GM12878 (cell line): ENCODE data around the gene OLAH. TPM values are rescaled to one million over a fixed set of nuclear protein-coding genes. Genes with fewer than 3 reads are reported as not detected.

ENCODE experiments used
- ATAC-seq: fragments of 200-7000 bp; cut with Tn5 transposase; 3 replicates; pipeline ENCODE4 v1.9.1; 2020; ENCODE audit warnings: mild to moderate bottlenecking, moderate library complexity
- BruUV-seq: library from RNA; stranded (reverse); fragments of 400-500 nt; replicated peaks from 2 replicates; lab custom pipeline; 2021; lab: Mats Ljungman, UMichigan
- CTCF ChIA-PET: fragments of 300-600 bp; sonication (Branson Sonifier 250); formaldehyde crosslinking; extraction: SDS; loops from one replicate; lab custom pipeline; 2021; ENCODE audit warnings: inconsistent platforms; lab: Yijun Ruan, JAX
- POLR2A ChIA-PET: fragments of 350-600 bp; formaldehyde crosslinking; extraction: SDS; loops from one replicate; lab custom pipeline; 2021; ENCODE audit warnings: inconsistent platforms; lab: Charles Lee
- RAD21 ChIA-PET: fragments of 300-600 bp; sonication (Branson Sonifier 250); formaldehyde crosslinking; loops from one replicate; lab custom pipeline; 2023; ENCODE audit warnings: antibody characterized with exemption; ENCODE audit not compliant: unreplicated experiment; lab: Charles Lee
- SMC1A ChIA-PET: fragments of 300-600 bp; sonication (Branson Sonifier 250); formaldehyde crosslinking; loops from one replicate; lab custom pipeline; 2023; ENCODE audit not compliant: unreplicated experiment, uncharacterized antibody; lab: Charles Lee
- DNase-seq: peaks from one replicate; pipeline ENCODE4 v3.0.0-alpha.2; 2011; ENCODE audit warnings: low read depth, low spot score
- FAIRE-seq: peaks from 3 replicates; lab custom pipeline; 2011; peaks lifted over from hg19 to GRCh38; lab: Jason Lieb, UNC
- H2AFZ ChIP-seq: 2 replicates; pipeline ENCODE4 v1.6.0; 2011; ENCODE audit warnings: low read depth, low read length, control low read depth; ENCODE audit not compliant: control insufficient read depth
- H3K27ac ChIP-seq: 2 replicates; pipeline ENCODE4 v1.5.1; 2011; ENCODE audit warnings: control low read depth; ENCODE audit not compliant: control insufficient read depth, insufficient read depth
- H3K27me3 ChIP-seq, 2 experiments: replicated peaks in 1 of 2; 2 replicates each; pipeline versions ENCODE4 v1.6.0 to v1.6.1; 2011; ENCODE audit warnings: low read length in 1 of 2; ENCODE audit not compliant: control insufficient read depth in 2 of 2, insufficient read depth in 2 of 2
- H3K36me3 ChIP-seq, 2 experiments: 2 replicates each; pipeline ENCODE4 v1.5.1; 2011; ENCODE audit warnings: low read length in 1 of 2; ENCODE audit not compliant: control insufficient read depth in 2 of 2, insufficient read depth in 2 of 2
- H3K4me1 ChIP-seq: 2 replicates; pipeline ENCODE4 v1.6.1; 2011; ENCODE audit warnings: mild to moderate bottlenecking, low read length, moderate library complexity, mixed read lengths; ENCODE audit not compliant: control insufficient read depth, insufficient read depth
- H3K4me2 ChIP-seq: 2 replicates; pipeline ENCODE4 v1.6.0; 2011; ENCODE audit warnings: control low read depth; ENCODE audit not compliant: control insufficient read depth, insufficient read depth
- H3K4me3 ChIP-seq: fragments of 200-600 bp; sonication (generic); 2 replicates; pipeline ENCODE4 v1.5.1; 2016
- H3K79me2 ChIP-seq: 2 replicates; pipeline ENCODE4 v1.6.0; 2011; ENCODE audit warnings: low read length; ENCODE audit not compliant: control insufficient read depth, insufficient read depth
- H3K9ac ChIP-seq: 2 replicates; pipeline ENCODE4 v1.8.0; 2011; ENCODE audit warnings: low read length, control low read depth, mixed read lengths; ENCODE audit not compliant: control insufficient read depth, insufficient read depth
- H3K9me3 ChIP-seq: replicated peaks from 3 replicates; pipeline ENCODE4 v1.5.1; 2011; ENCODE audit warnings: mild to moderate bottlenecking, low read length; ENCODE audit not compliant: control insufficient read depth, insufficient read depth
- H4K20me1 ChIP-seq: 2 replicates; pipeline ENCODE4 v1.6.0; 2011; ENCODE audit not compliant: control insufficient read depth, insufficient read depth
- BHLHE40 ChIP-seq, 2 experiments: fragments of 450-650 bp in 1 of 2; IDR thresholded peaks; 2 replicates each; pipeline ENCODE4 v1.6.1; 2011 to 2017; ENCODE audit warnings: low read depth in 2 of 2, borderline replicate concordance in 1 of 2, improper control_type of control experiment in 1 of 2, low read length in 1 of 2, mild to moderate bottlenecking in 1 of 2
- CBX3 ChIP-seq: fragments of 200-600 bp; sonication (generic); IDR thresholded peaks from 2 replicates; pipeline ENCODE4 v1.6.1; 2016; ENCODE audit warnings: low read depth, borderline replicate concordance
- CHD2 ChIP-seq: IDR thresholded peaks from 2 replicates; pipeline ENCODE4 v1.6.1; 2011; ENCODE audit warnings: low read depth, low read length, improper control_type of control experiment, borderline replicate concordance
- FOXM1 ChIP-seq: IDR thresholded peaks from 2 replicates; pipeline ENCODE4 v1.6.1; 2012; ENCODE audit warnings: low read depth, mild to moderate bottlenecking, inconsistent platforms, low read length, moderate library complexity
- IKZF2 ChIP-seq, 2 experiments: fragments of 450-650 bp; IDR thresholded peaks; 2 replicates each; pipeline ENCODE4 v1.6.1; 2017; ENCODE audit warnings: mild to moderate bottlenecking in 2 of 2, moderate library complexity in 2 of 2
- IRF5 ChIP-seq: fragments of 450-650 bp; IDR thresholded peaks from 2 replicates; pipeline ENCODE4 v1.6.1; 2017; ENCODE audit warnings: borderline replicate concordance
- NRF1 ChIP-seq: conservative IDR thresholded peaks from 2 replicates; pipeline ENCODE4 v1.6.1; 2011; ENCODE audit warnings: mild to moderate bottlenecking, low read depth, low read length, improper control_type of control experiment
- PAX5 ChIP-seq: IDR thresholded peaks from 2 replicates; pipeline ENCODE4 v1.6.1; 2011; ENCODE audit warnings: low read depth, low read length, borderline replicate concordance
- POU2F2 ChIP-seq: IDR thresholded peaks from 3 replicates; pipeline ENCODE4 v1.6.1; 2011; ENCODE audit warnings: low read depth, mild to moderate bottlenecking, low read length, borderline replicate concordance
- RBBP5 ChIP-seq: fragments of 200-600 bp; sonication (generic); conservative IDR thresholded peaks from 2 replicates; pipeline ENCODE4 v1.6.1; 2016
- RUNX3 ChIP-seq: IDR thresholded peaks from 2 replicates; pipeline ENCODE4 v1.6.1; 2012; ENCODE audit warnings: low read length, inconsistent platforms
- SIX5 ChIP-seq: IDR thresholded peaks from 2 replicates; pipeline ENCODE4 v1.6.1; 2011; ENCODE audit warnings: mild to moderate bottlenecking, low read depth, low read length, moderate library complexity; ENCODE audit not compliant: severe bottlenecking
- SPI1 ChIP-seq: IDR thresholded peaks from 2 replicates; pipeline ENCODE4 v1.6.1; 2011; ENCODE audit warnings: low read depth, mild to moderate bottlenecking, low read length, moderate library complexity, borderline replicate concordance; ENCODE audit not compliant: insufficient read depth
- SREBF2 ChIP-seq: IDR thresholded peaks from 2 replicates; pipeline ENCODE4 v1.6.1; 2012; ENCODE audit warnings: mild to moderate bottlenecking, low read length
- STAT3 ChIP-seq: IDR thresholded peaks from 2 replicates; pipeline ENCODE4 v1.6.1; 2011; ENCODE audit warnings: low read depth, low read length, improper control_type of control experiment
- TCF12 ChIP-seq: IDR thresholded peaks from 2 replicates; pipeline ENCODE4 v1.6.1; 2011; ENCODE audit warnings: low read depth, mild to moderate bottlenecking, low read length
- TCF7 ChIP-seq: IDR thresholded peaks from 2 replicates; pipeline ENCODE4 v1.6.1; 2014; ENCODE audit warnings: antibody characterized with exemption, borderline replicate concordance
- ZNF622 ChIP-seq: fragments of 450-650 bp; IDR thresholded peaks from 2 replicates; pipeline ENCODE4 v1.6.1; 2017; ENCODE audit warnings: mild to moderate bottlenecking, inconsistent platforms
- WGBS: methylation state at CpG from one replicate; pipeline ENCODE4 v1.1.6; 2016; ENCODE audit warnings: low lambda C conversion rate; ENCODE audit not compliant: insufficient replicate concordance, insufficient coverage; ENCODE audit errors: missing lambda C conversion rate; 5-methylcytosine and 5-hydroxymethylcytosine counted together
- in situ Hi-C: fragments of 300-500 bp; cut with MboI; formaldehyde crosslinking; loops from 9 replicates; pipeline ENCODE4 v1.14.3; 2018; ENCODE audit warnings: mixed read lengths
- intact Hi-C: fragments of 100-400 bp; cut with micrococcal nuclease; formaldehyde crosslinking; loops from one replicate; pipeline ENCODE4 v1.14.2; 2022; ENCODE audit not compliant: unreplicated experiment
- polyA plus RNA-seq, 11 experiments: library from polyadenylated mRNA; depleted of rRNA in 4 of 11; unstranded in 6 of 11; stranded (reverse) in 5 of 11; fragments of >200 nt; fragmentation: Nextera tagmentation in 4 of 11; fragmentation: Illumina TruSeq in 1 of 11; extraction: Ambion mirVana in 4 of 11; extraction: Trizol in 1 of 11; gene quantifications; 1 replicate in 1 of 11; 2 replicates in 10 of 11; pipeline versions ENCODE4 v1.2.1 to v1.2.3, GENCODE V29; 2011 to 2016; ENCODE audit warnings: inconsistent platforms in 2 of 11, missing spikeins in 2 of 11, low read depth in 1 of 11
- total RNA-seq, 4 experiments: library from RNA; depleted of rRNA in 3 of 4; stranded (reverse); fragments of >200 nt in 3 of 4; fragmentation: Illumina TruSeq in 1 of 4; extraction: Trizol in 1 of 4; gene quantifications; 2 replicates each; pipeline versions ENCODE4 v1.2.1 to v1.2.3, GENCODE V29; 2013 to 2021

OLAH gene
- total and polyA plus RNA-seq, 10 of the 15 experiments (the other 5 are each of a cell fraction or from before 2014, with no cell fraction given) = 0.10 to 1.4 (median 0.59) TPM; not detected in 1

GRCh38 chr10:15118615-15119014 is 74.9 kb downstream of the OLAH start:
- peaks cover 2% of the 10 kb centered on the region; the same call in 1 of the 3 replicates for H3K9me3 ChIP-seq
- 4% methylated on average over 1 of the region's 1 CpG for WGBS
- intact Hi-C loops = no loop called here
- no peak; the same call in 2 of the 3 replicates for ATAC-seq
- RAD21 ChIA-PET = no interaction called here
- no peak overlapping the region for H3K9ac ChIP-seq
- no peak overlapping the region for H3K4me3 ChIP-seq
- no peak overlapping the region for H3K27ac ChIP-seq
- no peak overlapping the region for H3K4me2 ChIP-seq
- H4K20me1 ChIP-seq = no peaks in the 10 kb centered on the region
- peak; percentile 24 for DNase-seq
- peaks cover 13% of the 10 kb centered on the region for H3K4me1 ChIP-seq
- SMC1A ChIA-PET = interaction anchor here (1.9 kb wide), 1 partner anchor 22 kb away, joined by 6 read pairs; no protein-coding TSS in a partner anchor
- FAIRE-seq = no peak
- H3K36me3 ChIP-seq = no peaks in the 10 kb centered on the region
- no peaks in the 10 kb centered on the region for H3K27me3 ChIP-seq
- TF ChIP-seq TCF7 = no peak
- peak; percentile 18; the same call in 1 of the 2 replicates for TF ChIP-seq RUNX3
- TF ChIP-seq SIX5 = no peak
- no peak for TF ChIP-seq IKZF2 (IDR thresholded peaks at IDR 0.05)
- TF ChIP-seq SPI1 = peak; percentile 34; the same call in 1 of the 2 replicates
- POLR2A ChIA-PET = no interaction called here
- no TSS peak for BruUV-seq
- in situ Hi-C loops = no loop called here
- H3K79me2 ChIP-seq = no peaks in the 10 kb centered on the region
- CTCF ChIA-PET = interaction anchor here (1.3 kb wide), 1 partner anchor 16 kb away, joined by 3 read pairs; no protein-coding TSS in a partner anchor
- no peak overlapping the region for H2AFZ ChIP-seq

- Histone ChIP-seq H3K36me3 (no peaks in the 10 kb centered on the region), H3K27me3 (no peaks in the 10 kb centered on the region)
- POLR2A ChIA-PET = no interaction called here
- FAIRE-seq = no peak
- TF ChIP-seq FOXM1 (no peak), POU2F2 (no peak), ZNF622 (no peak), IRF5 (no peak), NRF1 (no peak), RBBP5 (no peak), PAX5 (no peak), SREBF2 (no peak), TCF12 (no peak), STAT3 (no peak), BHLHE40 (IDR thresholded peaks at IDR 0.05; ENCODE audit: borderline replicate concordance in 1 of 2, low read depth in 2 of 2, low read length in 1 of 2) (no peak), CHD2 (no peak), CBX3 (no peak)
- TF ChIP-seq, all 136 proteins: peak for 0
- H3K27ac ChIP-seq = no peak overlapping the region
- ChIA-PET RAD21 (interaction anchor here (2.1 kb wide), 1 partner anchor 14 kb away, joined by 6 read pairs; no protein-coding TSS in a partner anchor), CTCF (interaction anchor here (1.0 to 4.8 kb wide), 2 partner anchors 14 to 21 kb away, joined by 3 to 20 read pairs; no protein-coding TSS in a partner anchor), SMC1A (interaction anchor here (0.7 to 9.1 kb wide), 3 partner anchors 20 to 451 kb away, joined by 3 to 127 read pairs (median 36); partner anchors contain the start of gene NMT2)
- no peak for DNase-seq
- H4K20me1 ChIP-seq = no peaks in the 10 kb centered on the region
- intact Hi-C loops (no loop called here), in situ Hi-C loops (no loop called here)
- ATAC-seq = no peak
- no peak overlapping the region for H3K4me3 ChIP-seq
- no peaks in the 10 kb centered on the region for H3K79me2 ChIP-seq
- peaks cover 2% of the 10 kb centered on the region; the same call in 1 of the 3 replicates for H3K9me3 ChIP-seq
- H3K4me1 ChIP-seq = peaks cover 17% of the 10 kb centered on the region
- BruUV-seq = no TSS peak
- WGBS = 96% methylated on average over 5 of the region's 5 CpGs
- no peak overlapping the region for H3K9ac ChIP-seq
- H2AFZ ChIP-seq = no peak overlapping the region
- H3K4me2 ChIP-seq = no peak overlapping the region
These were observed 76.8 kb downstream of the OLAH start for GRCh38 chr10:15120523-15120922.
